Measurements from ENCODE around the gene CORO2B. TPM values are rescaled to one million over a fixed set of nuclear protein-coding genes. Genes with fewer than 3 reads are reported as not detected.

The CORO2B gene
- total and polyA plus RNA-seq, 2 experiments from 2014 or later, result 1.6 to 4.6 TPM

DNA sequence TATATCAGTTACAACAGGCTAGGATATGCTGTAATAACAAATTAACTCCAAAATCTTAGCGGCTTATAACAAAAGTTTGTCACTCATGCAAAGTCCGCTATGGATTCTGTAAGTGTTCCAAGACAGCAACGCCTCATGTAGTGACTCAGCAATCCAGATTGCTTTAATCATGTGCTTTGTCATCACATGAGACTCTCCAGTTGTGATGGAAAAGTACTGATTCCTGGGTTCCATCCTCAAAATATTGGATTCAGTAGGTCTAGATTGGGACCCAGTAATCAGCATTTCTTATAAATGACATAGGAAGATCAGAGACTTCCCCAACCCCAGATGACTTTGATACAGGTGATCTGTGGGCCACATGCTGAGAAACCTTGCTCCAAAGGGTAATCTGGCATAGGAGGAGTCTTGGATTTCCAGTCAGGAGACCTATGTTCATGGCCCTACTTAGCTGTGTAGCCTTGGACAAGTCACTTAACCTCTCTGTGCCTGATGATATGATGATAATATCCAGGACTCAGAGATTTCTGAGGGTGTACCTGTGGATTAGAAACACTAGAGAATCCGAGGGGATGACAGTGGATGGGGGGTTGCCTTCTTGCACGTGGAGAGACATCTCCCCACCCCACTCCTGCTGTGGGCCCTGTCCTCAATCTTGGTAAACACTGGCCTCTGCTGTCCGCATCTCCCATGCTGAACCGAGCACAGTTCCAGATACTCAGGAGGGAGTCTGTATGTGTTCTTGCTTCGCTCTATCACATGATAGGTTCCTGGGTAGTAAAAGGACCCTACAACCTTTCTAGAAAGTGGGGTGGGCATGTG, 65.5 kb downstream of the CORO2B start:
- no peak for ATAC-seq
- Histone ChIP-seq H3K79me2 (replicated peaks; ENCODE audit: insufficient read depth) (no peaks in the 10 kb centered on the region), H4K20me1 (replicated peaks; ENCODE audit: insufficient read depth) (no peaks in the 10 kb centered on the region), H3K4me1 (ENCODE audit: insufficient read depth) (peaks cover 12% of the 10 kb centered on the region; the same call in 1 of the 2 replicates), H2AFZ (no peak overlapping the region), H3K4me2 (no peak overlapping the region), H3F3A (replicated peaks; ENCODE audit: low read depth) (no peaks in the 10 kb centered on the region), H3K27me3 (ENCODE audit: insufficient read depth) (no peaks in the 10 kb centered on the region), H3K27ac (ENCODE audit: low read depth) (no peak overlapping the region), H3K9me2 (ENCODE audit: insufficient read depth) (no peaks in the 10 kb centered on the region), H3K36me3 (ENCODE audit: insufficient read depth) (no peaks in the 10 kb centered on the region), H3K4me3 (no peak overlapping the region)
- no peak overlapping the region for H3K4me3 Mint-ChIP-seq
- H3K27ac Mint-ChIP-seq, result no peak overlapping the region
- no peaks in the 10 kb centered on the region for H3K9me3 Mint-ChIP-seq
- H3K27me3 Mint-ChIP-seq (ENCODE audit: insufficient read depth, low read depth, poor library complexity), result peaks cover 2% of the 10 kb centered on the region
- H3K36me3 Mint-ChIP-seq (ENCODE audit: low read depth), result no peaks in the 10 kb centered on the region
- TF ChIP-seq, protein P1, sequence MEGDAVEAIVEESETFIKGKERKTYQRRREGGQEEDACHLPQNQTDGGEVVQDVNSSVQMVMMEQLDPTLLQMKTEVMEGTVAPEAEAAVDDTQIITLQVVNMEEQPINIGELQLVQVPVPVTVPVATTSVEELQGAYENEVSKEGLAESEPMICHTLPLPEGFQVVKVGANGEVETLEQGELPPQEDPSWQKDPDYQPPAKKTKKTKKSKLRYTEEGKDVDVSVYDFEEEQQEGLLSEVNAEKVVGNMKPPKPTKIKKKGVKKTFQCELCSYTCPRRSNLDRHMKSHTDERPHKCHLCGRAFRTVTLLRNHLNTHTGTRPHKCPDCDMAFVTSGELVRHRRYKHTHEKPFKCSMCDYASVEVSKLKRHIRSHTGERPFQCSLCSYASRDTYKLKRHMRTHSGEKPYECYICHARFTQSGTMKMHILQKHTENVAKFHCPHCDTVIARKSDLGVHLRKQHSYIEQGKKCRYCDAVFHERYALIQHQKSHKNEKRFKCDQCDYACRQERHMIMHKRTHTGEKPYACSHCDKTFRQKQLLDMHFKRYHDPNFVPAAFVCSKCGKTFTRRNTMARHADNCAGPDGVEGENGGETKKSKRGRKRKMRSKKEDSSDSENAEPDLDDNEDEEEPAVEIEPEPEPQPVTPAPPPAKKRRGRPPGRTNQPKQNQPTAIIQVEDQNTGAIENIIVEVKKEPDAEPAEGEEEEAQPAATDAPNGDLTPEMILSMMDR (conservative IDR thresholded peaks at IDR 0.05; ENCODE audit: low read depth in 2 of 2), result peak; percentile 19 to 50; a peak in 2 of 4 replicates
- TF ChIP-seq NANOG (IDR thresholded peaks at IDR 0.05; ENCODE audit: borderline replicate concordance), result no peak
- TF ChIP-seq EZH2 (IDR thresholded peaks at IDR 0.05; ENCODE audit: low read depth, unreplicated experiment), result no peak
- no peak for TF ChIP-seq STAT1 (IDR thresholded peaks at IDR 0.05; ENCODE audit: unreplicated experiment)
- no peak for DNase-seq (ENCODE audit: low spot score)
- H3K4me1 Mint-ChIP-seq, result peaks cover 21% of the 10 kb centered on the region

DNA sequence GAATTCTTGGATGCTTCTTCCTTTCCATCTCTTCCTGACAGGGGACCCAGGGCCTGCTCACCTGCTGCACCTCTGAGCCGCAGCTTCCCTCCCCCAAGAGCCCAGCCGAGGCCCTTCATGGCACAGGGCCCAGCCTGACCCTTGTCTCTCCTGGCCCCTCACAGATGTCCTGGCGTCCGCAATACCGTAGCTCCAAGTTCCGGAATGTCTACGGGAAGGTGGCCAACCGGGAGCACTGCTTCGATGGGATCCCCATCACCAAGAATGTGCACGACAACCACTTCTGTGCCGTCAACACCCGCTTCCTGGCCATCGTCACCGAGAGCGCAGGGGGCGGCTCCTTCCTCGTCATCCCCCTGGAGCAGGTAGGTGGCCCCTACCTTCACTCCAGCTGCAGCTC, 66.2 kb downstream of the CORO2B start:
- Mint-ChIP-seq H3K27ac (no peak overlapping the region), H3K36me3 (ENCODE audit: low read depth) (no peaks in the 10 kb centered on the region), H3K4me1 (peaks cover 21% of the 10 kb centered on the region), H3K9me3 (no peaks in the 10 kb centered on the region), H3K4me3 (no peak overlapping the region), H3K27me3 (ENCODE audit: insufficient read depth, low read depth, poor library complexity) (peaks cover 3% of the 10 kb centered on the region)
- H3K79me2 ChIP-seq (replicated peaks; ENCODE audit: insufficient read depth), result no peaks in the 10 kb centered on the region
- peaks cover 7% of the 10 kb centered on the region; the same call in 1 of the 2 replicates for H3K4me1 ChIP-seq (ENCODE audit: insufficient read depth)
- ATAC-seq (no peak), DNase-seq (ENCODE audit: low spot score) (no peak)
- no peaks in the 10 kb centered on the region for H3F3A ChIP-seq (replicated peaks; ENCODE audit: low read depth)
- H3K4me3 ChIP-seq, result no peak overlapping the region
- H3K27ac ChIP-seq (ENCODE audit: low read depth), result no peak overlapping the region
- no peaks in the 10 kb centered on the region for H3K36me3 ChIP-seq (ENCODE audit: insufficient read depth)
- H3K9me2 ChIP-seq (ENCODE audit: insufficient read depth), result no peaks in the 10 kb centered on the region
- H3K4me2 ChIP-seq, result no peak overlapping the region
- no peaks in the 10 kb centered on the region for H4K20me1 ChIP-seq (replicated peaks; ENCODE audit: insufficient read depth)
- H2AFZ ChIP-seq, result no peak overlapping the region
- no peaks in the 10 kb centered on the region for H3K27me3 ChIP-seq (ENCODE audit: insufficient read depth)
- no peak for TF ChIP-seq JUNB (IDR thresholded peaks at IDR 0.05; ENCODE audit: unreplicated experiment)
- no peak for TF ChIP-seq POLR2AphosphoS5 (IDR thresholded peaks at IDR 0.05; ENCODE audit: low read depth)
- TF ChIP-seq, protein P2, sequence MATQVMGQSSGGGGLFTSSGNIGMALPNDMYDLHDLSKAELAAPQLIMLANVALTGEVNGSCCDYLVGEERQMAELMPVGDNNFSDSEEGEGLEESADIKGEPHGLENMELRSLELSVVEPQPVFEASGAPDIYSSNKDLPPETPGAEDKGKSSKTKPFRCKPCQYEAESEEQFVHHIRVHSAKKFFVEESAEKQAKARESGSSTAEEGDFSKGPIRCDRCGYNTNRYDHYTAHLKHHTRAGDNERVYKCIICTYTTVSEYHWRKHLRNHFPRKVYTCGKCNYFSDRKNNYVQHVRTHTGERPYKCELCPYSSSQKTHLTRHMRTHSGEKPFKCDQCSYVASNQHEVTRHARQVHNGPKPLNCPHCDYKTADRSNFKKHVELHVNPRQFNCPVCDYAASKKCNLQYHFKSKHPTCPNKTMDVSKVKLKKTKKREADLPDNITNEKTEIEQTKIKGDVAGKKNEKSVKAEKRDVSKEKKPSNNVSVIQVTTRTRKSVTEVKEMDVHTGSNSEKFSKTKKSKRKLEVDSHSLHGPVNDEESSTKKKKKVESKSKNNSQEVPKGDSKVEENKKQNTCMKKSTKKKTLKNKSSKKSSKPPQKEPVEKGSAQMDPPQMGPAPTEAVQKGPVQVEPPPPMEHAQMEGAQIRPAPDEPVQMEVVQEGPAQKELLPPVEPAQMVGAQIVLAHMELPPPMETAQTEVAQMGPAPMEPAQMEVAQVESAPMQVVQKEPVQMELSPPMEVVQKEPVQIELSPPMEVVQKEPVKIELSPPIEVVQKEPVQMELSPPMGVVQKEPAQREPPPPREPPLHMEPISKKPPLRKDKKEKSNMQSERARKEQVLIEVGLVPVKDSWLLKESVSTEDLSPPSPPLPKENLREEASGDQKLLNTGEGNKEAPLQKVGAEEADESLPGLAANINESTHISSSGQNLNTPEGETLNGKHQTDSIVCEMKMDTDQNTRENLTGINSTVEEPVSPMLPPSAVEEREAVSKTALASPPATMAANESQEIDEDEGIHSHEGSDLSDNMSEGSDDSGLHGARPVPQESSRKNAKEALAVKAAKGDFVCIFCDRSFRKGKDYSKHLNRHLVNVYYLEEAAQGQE (IDR thresholded peaks at IDR 0.05; ENCODE audit: unreplicated experiment), result no peak
- TF ChIP-seq ZNF331 (CRISPR knock-in tag; IDR thresholded peaks at IDR 0.05; ENCODE audit: low read depth), result no peak
- TF ChIP-seq, protein P3, sequence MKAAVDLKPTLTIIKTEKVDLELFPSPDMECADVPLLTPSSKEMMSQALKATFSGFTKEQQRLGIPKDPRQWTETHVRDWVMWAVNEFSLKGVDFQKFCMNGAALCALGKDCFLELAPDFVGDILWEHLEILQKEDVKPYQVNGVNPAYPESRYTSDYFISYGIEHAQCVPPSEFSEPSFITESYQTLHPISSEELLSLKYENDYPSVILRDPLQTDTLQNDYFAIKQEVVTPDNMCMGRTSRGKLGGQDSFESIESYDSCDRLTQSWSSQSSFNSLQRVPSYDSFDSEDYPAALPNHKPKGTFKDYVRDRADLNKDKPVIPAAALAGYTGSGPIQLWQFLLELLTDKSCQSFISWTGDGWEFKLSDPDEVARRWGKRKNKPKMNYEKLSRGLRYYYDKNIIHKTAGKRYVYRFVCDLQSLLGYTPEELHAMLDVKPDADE (IDR thresholded peaks at IDR 0.05), result no peak
- no peak for TF ChIP-seq ZNF114 (CRISPR knock-in tag; IDR thresholded peaks at IDR 0.05)

Measured in GM23338 (cell line).